ENCODE measurements around the gene MED8.
A peak's percentile ranks its signal among the peaks of the same experiment; 100 is the strongest.
"Not testable (repeated sequence)": the region's sequence is repeated elsewhere in the genome, so short reads cannot be mapped to it uniquely, and the experiment has no call there.

The MED8 gene

DNA sequence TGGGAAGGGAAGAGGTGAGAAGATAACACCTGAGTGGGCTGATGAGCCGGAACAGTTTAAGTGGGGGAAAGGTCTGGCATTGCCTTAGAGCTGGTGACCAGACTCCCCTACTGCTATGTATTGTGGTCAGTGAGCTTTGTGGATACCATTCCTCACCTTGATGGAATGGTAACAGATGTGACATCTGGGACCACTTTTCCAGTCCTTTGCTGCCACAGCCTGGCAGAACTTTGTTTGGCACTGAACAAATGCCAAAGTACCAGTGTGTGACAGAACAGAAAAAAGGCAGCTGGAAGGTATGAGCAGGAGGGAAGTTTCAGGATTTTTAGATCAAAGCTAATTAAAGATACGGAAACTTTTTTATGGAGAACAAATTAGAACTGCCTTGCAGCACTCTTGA lies 6.2 kb downstream of the MED8 start:
- DNase-seq (ENCODE audit: low spot score): no peak

DNA sequence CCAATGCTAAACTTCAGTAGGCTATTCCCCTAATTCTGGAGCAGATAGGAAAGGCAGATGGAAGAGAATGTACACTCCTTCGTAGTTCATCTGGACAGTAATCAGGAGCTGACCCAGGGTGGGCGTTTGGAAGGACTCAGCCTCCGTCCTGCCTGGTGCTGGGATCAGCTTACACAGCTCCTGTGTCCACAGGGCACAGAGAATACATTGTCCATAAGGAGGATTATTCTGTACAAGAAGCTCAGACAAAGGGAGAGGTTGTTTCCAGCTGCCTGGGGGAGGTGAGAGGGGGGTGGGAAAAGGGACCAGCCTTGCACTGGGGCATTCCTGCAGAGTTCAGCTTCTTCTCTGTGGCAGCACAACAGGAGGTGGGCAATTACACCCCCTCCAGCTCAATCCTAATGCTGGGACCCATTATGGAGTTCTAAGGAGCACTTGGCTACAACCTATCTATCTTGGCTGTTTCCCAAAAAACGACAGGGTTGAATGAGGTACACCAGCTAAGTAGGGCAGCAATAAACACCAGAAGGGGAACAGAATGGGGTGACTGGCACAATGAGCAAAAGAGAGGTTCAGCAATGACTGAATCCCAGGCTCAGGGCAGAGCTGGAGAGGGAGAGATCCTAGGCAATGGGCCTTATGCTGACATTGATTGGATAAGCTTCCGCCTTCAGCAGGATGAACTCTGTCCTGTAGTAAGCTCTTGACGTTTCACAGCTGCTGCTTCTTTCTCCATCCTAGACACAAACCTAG lies 7.4 kb downstream of the MED8 start:
- no peak for DNase-seq (ENCODE audit: low spot score)

DNA sequence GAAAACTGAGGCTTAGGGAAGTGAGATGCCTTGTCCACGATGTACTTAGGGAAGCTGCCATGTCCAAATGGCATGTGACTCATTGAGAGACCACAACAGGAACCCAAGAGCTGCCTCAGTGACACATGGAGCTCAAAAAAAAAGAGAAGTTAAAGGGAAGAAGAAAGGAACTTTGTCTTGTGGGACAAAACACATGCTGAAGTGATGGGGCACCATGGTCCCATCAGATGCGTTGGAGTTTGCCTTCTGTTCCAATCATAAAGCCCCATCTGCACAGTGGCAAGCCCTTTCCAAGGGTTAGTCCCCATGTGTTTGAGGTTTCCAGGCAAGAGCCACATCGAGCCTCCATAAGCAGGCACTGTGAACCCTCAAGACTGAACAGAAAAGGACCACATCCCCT lies 8.0 kb downstream of the MED8 start:
- no peak for DNase-seq (ENCODE audit: low spot score)

DNA sequence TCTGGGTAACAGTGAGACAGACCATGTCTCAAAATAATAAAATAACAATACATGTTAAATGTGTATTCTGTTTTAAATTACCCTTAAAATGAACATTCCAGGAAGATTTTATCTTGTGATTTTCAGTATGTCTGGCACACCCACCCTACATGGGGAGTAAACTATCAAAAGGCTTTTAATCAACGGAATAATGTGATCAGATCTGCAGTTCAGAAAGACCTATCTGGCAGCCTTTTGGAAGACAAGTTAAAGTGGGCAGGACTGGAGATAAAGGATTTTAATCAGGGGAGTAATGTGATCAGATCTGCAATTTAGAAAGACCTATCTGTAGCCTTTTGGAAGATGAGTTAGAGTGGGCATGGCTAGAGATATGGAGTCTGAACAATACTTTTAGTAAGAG lies 10.1 kb downstream of the MED8 start:
- DNase-seq (ENCODE audit: low spot score): no peak

DNA sequence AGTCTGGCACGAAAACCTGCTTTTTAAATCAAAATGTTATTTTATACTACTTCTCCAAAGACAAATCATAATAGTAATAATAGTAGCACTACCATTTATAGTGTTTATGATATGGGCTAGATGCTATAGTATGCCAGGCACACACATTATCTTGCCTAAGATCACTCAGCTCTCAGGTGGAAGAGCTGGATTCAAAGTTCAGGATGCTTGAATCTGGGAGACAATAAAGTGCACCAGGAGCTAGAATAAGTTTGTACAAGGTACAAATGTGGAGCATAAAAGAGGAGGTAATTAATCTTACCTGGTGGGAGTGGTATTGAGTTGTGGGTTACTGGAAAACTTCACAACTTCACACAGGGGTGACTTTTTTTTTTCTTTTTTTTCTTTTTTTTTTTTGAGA lies 11.8 kb downstream of the MED8 start:
- no peak for DNase-seq (ENCODE audit: low spot score)

DNA sequence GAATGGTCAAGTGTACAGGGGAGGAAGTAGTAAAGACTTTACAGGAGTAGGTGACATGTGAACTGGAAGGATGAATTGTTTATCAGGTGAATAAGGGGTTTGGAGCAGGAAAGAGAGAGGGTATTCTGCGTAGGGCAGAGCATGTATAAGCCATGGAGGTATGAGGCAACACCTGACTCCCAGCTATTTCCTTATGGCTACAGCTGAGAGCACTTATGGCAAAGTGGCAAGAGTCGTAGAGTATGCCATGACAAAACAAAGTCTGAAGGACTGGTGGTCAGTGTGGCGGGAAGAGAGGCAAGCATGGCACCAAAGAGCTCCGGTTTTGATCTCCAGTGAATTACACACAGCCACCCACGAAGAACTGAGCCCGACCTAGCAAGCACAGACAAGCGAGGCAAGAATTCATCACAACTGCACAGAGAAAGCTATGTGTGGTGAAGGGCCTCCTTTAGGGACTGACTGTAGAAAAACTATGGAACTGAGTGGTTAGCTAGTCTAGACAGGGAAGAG lies 12.8 kb downstream of the MED8 start:
- no peak for DNase-seq (ENCODE audit: low spot score)

DNA sequence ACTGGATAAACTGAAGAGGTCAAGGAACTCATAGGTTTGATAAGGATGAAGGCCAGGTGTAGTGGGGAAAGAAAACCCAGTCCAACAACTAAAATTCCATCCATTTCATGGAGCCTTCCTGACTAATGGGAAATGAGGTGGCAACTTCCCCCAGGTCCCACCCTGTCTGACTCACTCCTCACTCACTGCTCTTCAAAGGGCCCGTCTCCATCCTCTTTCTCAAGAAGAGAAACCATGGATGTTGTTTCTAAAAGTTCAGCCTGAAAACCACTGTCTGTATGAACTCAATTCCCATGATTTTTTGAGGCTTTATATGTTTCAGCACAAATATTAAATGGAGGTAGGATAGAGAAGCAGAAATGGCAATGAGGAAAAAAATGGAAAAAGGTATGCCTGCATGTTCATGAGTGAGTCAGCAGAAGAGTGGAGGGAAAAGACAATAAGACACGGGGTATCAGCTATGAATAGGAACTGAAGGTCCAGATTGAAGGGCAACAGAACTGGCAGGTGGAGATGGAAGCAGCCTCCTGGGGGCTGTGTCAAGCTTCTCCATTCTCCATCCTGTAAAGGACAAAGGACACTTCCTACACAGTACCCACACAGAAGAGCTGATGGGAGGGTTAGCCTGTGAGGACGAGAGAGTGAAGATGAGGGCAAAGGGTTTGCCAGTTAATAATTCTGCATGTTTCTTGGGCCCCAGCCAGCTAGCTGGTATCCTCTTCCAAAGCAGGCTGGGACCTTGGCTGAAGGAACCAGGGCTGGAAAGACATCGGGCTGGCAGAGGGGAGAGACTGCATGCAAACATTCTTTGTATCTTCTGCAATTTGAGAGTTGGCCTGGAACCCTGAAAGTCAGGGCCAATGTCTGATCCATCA lies 16.3 kb downstream of the MED8 start:
- no peak for DNase-seq (ENCODE audit: low spot score)

DNA sequence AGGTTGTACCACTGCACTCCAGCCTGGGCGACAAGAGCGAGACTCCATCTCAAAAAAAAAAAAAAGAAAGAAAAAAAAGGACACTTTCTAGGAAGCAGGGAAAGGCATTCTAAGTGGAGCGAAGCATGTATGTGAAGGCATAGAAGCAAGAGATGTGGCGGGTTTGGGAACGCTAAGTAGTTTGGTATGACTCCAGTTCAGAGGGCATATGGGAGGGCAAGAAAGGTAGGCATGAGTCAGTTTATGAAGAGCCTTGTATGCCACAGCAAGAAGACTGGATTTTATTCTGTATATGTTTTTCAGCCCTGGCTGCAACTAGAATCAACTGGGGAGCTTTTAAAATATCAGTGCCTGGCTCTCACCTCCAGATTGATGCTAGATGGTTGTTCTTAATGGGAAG lies 17.4 kb downstream of the MED8 start:
- DNase-seq (ENCODE audit: low spot score): no peak

DNA sequence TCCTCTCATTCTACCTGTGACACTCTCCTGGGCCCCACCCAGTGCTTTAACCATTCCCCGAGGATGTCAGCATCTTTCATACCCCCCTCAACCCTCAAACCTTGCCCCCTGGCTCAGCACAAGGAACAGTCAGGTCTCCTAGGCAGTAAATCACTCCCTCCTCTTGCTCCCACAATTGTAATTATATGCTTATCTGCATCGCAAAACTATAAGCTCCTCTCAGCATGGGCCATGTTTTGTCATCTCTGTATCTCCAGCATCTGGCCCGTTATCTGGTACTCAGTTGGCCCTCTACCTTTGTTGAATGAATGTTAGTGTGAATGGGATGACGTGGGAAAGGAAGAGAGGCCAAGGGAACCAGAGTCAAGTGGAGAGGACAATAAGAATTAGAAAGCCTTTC lies 19.0 kb downstream of the MED8 start:
- DNase-seq (ENCODE audit: low spot score): no peak

DNA sequence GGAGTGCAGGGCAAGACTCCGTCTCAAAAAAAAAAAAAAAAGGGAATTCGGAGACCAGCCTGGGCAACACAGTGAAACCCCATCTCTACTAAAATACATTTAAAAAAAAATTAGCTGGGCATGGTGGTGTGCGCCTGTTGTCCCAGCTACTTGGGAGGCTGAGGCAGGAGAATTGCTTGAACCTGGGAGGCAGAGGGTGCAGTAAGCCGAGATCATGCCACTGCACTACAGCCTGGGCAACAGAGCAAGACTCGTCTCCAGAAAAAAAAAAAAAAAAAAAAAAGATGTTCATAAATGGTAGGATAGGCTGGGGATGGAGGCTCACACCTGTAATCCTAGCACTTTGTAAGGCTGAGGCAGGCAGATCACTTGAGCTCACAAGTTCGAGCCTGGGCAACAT lies 19.8 kb downstream of the MED8 start:
- DNase-seq (ENCODE audit: low spot score): not testable (repeated sequence)

DNA sequence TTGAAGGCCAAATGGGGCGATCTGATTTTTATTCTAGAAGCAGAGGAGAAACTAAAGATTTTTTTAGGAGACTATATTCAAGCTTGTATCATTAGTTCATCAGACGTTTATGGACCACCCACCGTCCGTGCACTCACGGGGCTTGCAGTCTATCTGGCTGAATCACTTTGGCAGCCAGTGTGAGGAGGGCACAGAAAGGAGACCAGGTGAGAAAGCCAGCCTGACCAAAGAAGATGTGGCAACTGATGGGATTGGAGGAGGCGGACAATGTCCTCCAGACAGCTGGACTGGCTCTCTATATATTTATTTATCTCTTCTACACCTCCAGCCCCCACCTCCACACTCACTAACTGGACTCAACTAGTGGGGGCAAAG lies 21.0 kb downstream of the MED8 start:
- no peak for DNase-seq (ENCODE audit: low spot score)

DNA sequence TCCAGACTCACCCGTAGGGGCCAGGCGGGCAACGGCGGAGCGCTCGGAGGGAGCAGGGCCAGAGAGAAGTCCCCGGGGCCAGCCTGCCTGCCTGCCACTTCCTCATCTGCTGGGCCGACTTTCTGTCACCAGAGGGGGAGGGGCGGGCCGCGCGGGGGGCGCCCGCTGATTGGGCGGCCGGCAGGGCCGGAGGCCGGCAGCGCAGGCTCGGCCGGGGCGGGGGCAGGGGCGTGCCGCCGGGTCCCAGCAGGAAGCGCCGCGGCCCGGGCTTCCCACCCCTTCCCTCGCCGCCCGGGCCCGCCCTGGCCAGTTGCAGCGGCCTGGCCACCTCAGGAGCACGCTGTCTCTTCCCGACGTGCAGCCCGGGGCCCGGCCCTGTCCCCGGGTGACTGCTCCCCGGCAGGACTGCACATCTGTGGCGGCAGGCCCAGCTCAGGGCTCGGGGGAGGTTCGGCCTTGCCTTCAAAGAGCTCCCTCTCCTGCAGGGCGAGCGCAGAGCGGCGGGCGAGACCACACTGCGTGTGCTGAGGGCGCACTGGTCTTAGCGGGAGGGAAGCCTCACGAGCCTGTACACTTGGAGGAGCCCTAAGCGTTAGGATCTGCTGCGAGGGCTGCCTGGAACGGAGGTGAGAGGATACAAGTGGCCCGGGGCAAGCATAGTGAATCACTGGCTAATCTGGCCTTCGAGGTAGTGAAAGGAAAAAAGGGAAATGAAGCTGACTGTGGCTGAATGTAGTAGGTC lies 21.5 kb downstream of the MED8 start, which contains the start of gene ELOVL1:
ELOVL1 (minus strand) TSS at position 108 of the 742 bp plus-strand sequence. CDS start 2,402 bp downstream, outside the sequence.
- peak; percentile 93 for DNase-seq (ENCODE audit: low spot score)

DNA sequence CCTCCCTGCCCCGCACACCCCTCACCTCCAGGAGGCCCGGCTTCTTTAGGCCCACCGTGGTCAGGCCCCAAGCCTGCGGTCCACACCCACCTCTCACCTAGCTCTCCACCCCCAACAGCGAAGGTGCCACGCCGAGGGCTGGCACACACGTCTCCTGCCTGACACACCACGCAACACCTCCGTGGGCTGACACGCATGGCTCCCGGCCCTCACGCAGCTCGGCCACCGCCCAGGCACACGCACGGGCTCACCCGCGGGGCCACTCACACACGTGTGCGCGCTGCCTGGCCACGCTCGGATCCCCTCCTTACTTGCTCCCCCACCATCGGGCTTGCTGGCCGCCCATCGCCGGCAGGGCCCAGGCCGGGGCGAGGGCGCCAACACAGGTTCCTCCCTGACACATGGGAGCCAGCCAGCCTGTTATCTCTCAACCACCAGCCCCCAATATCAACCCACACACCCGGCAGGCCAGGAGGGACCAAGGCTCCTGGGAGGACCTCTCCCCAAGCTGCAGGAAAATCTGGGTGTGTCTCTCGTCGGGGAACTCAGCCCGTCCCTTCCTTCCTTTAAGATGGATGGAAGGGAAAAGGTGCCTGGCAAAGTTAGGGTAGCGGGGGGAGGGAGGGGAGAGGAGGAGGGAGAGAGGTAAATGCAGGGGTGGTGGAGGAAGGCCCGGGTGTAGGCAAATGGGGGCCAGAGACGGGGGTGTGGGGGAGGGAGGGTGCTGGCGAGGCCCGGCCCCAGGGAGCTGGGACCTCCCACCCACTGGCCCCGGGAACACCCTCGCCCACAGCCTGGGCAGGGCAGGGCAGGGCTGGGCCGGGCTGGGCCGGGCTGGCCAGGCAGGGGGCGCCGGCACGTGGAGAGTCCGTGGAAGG lies 22.3 kb downstream of the MED8 start:
- DNase-seq (ENCODE audit: low spot score): no peak

DNA sequence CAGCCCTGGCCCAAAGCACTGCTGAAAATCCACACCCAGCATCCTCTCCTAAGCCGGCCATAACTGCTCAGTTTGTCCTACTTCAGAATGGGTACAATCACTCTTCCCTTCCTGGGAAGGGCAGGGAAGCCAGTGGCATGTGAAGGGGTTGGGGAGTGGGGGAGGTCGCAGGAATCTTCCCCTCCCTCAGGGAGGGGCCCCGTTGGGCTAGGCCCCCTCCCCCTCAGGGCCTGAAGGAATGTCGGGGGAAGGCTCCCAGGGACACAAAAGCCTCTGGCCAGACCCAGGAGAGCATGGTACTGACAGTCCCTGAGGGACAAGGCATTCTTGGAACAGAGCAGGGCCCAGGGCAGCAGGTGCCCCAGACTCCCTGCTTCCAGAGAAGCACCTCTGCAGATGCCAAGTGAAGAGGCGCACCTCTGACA lies 23.0 kb downstream of the MED8 start:
- DNase-seq (ENCODE audit: low spot score): no peak

DNA sequence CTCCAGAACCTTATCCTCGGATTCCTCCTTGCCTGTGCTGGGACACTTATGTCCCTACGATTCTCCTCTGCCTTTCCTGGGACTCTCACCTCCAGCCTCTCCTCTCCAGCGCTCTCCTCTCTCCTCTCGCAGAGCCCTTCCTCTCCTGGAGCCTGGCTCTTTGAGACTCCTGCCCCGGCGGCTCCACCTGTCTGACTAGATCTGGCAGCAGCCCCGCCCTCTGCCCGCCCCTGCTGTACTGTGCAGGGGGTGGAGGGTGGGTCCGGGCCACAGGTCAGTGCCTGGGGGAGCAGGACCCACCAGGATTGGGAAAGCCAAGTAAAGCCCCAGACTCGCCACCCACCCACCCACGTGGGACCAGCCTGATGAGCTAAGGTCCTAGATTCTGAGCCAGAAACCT lies 23.4 kb downstream of the MED8 start:
- DNase-seq (ENCODE audit: low spot score): no peak

DNA sequence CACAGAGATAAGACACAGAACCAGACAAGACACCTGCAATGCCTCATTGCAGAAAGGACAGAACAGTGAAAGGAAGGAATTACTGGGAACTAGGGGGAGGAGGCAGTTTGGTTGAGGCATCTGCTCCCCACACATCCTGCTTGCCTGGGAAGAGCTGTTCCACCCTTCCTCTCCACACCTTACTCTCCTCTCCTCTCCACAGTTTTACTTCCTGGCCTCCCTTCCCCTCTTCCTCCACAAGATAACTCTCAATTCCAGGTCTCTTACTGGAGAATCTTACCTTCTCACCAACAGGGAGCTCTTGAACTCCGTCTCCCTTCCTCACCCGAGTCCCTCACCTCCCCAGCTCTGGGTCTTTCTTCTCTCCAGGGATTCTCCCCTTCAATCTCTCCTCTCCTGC lies 23.9 kb downstream of the MED8 start:
- DNase-seq (ENCODE audit: low spot score): no peak

DNA sequence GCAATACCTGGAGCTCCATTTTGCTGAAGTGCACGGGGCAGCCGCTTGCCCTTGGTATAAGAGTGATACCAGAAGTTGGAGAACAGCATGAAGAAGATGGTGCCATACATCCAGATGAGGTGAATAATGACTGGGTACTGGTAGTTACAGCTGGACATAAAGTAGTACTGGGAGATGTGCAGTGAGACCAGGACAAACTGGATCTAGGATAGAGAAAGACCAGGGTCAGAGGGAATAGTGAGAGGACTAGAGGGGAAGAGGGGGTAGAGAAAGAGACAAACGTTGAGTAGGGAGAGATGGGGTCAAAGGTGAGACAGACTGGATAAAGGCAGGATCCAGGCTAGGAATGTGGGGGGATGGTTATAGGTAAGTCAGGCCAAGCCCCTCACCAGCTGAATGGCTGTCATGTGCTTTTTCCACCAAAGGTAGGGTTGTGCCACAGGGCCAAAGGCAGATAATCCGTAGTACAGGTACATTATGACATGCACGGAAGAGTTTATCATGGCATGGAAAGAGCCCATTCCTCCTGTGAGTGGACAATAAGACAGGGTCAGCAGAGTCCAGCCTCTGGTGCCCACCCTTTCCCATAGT lies 25.6 kb downstream of the MED8 start:
- no peak for DNase-seq (ENCODE audit: low spot score)

DNA sequence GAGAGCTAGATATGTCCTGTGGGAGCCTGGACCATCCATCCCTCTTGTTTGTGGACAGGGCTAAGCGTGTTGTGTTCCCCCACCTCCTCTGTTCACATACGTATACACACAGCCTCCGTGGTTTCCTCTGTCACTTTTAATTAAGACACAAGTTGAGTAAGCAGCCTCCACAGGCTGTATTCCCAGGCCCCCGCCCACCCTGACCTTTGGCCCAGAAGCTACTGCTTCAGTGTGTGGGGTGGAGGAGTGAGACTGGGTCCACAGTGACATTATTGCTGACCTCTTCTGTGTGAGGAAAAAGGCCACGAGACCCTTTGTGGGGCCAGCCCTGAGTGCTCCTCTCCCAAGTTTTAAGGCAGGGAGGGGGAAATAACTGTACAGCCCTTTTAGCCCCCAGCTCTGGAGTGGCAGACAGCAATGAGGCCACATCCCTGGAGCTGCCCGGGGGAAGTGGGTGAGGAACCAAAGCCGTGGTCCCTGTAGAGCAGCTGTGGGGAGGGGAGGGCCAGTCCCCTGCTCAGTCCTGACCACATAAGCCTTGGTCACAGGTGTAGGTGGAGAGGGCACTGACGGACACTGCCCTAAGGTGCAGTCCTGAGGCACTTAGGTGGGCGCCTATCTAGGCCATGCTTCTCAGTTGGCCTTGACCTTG lies 26.2 kb downstream of the MED8 start:
- DNase-seq (ENCODE audit: low spot score): no peak

DNA sequence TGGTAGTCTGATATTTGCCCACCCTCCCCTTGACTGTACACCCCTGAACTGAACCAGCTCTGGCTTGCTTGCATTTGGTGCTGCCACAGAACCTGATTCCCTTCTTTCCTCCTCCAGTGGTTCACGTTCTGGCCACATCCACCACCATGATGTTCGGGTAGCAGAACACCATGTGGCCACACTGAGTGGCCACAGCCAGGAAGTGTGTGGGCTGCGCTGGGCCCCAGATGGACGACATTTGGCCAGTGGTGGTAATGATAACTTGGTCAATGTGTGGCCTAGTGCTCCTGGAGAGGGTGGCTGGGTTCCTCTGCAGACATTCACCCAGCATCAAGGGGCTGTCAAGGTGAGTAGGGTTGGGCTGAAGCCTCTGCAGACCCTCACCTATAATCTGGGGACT lies 29.0 kb downstream of the MED8 start:
- no peak for DNase-seq (ENCODE audit: low spot score)

DNA sequence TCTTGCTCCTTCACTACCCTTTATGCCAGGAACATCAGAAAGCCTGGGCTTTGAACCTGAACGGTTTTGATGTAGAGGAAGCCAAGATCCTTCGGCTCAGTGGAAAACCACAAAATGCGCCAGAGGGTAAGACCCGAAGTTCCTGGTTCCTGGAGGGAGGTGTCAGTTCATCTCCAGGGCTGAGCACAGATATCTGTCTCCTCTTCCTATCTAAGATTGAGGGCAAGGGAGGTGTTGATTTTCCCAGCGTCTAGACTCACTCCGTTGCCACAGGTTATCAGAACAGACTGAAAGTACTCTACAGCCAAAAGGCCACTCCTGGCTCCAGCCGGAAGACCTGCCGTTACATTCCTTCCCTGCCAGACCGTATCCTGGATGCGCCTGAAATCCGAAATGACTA lies 29.9 kb downstream of the MED8 start:
- no peak for DNase-seq (ENCODE audit: low spot score)

Data from left forelimb (tissue), 1 donor.